Measurements from ENCODE around the gene ELL2.

ELL2 gene

GRCh38 chr5:95956021-95956899 is 5.4 kb downstream of the ELL2 start:
- DNase-seq (ENCODE audit: low read depth) = no peak

DNA sequence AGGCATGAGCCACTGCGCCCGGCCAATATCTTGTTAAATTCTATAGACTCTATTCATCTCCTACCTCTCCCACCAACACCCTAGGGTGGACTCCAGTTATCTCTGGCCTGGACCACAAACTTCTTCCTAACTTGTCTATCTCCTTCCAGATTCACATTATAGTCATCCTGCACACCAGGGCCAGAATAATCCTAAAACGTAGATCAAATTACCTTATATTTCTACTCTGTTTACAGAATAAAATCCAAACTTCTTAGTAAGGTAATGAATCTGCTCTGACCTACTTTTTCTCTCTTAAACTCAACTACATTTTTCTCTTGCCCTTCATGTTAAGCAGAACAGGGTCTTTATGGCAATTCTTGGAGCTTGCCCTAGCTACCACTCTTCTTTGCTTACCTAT is 6.9 kb downstream of the ELL2 start:
- no peak for DNase-seq (ENCODE audit: low read depth)

GRCh38 chr5:95953021-95953702 is 8.5 kb downstream of the ELL2 start:
- no peak for DNase-seq (ENCODE audit: low read depth)

DNA sequence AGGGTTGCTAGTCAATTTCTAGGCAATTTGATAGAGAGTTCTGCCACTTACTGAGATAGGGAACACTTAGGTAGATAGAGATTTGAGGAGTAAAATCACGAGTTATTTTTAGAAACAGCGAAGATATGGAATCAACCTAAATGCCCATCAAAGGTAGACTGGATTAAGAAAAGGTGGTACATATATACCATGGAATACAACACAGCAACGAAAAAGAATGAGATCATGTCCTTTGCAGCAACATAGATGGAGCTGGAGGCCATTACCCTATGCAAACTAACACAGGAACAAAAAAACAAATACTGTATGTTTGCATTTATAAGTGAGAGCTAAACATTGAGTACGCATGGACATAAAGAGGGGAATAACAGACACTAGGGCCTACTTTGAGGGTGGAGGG is 9.7 kb downstream of the ELL2 start:
- DNase-seq (ENCODE audit: low read depth) = no peak

DNA sequence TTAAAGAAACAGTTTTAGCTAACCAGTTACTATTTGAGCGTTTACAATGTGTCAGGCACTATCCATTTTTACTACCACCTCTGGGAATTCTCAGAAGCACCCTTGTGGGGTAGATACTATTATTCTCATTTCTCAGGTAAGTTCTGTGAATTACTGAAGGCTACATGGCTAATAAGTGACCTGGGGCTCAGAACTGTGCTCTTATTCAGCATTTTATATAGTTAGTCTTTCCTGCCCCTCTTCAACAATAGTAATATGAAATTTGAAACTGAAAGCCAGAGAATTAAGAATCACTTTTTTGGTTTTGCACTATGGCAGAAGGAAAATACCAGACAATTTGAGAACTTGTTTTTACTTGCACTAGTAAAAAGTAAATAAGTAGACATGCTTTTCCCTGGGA is 11.8 kb downstream of the ELL2 start:
- DNase-seq (ENCODE audit: low read depth) = no peak

DNA sequence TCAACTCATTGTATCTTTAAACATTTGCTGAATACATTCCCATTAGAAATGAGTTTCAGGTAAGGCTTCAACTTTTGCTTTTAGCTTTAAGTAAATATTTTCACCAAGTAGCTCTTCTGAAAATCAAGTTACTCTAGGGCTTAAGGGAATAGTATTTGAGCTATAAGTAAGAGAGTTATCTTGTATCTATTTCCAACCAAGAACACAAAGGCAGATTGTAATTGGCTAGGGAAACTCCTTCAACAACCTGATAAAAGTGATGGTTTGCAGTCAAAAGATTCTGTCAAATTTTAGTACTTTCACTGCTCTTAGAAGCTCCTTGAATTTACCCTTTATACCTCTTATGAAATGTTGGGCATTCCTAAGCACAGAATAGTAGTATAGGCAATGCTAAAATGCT is 13.0 kb downstream of the ELL2 start:
- DNase-seq (ENCODE audit: low read depth) = no peak

- no peak for DNase-seq (ENCODE audit: low read depth)
Measured at GRCh38 chr5:95946451-95946850, 15.2 kb downstream of the ELL2 start.

DNA sequence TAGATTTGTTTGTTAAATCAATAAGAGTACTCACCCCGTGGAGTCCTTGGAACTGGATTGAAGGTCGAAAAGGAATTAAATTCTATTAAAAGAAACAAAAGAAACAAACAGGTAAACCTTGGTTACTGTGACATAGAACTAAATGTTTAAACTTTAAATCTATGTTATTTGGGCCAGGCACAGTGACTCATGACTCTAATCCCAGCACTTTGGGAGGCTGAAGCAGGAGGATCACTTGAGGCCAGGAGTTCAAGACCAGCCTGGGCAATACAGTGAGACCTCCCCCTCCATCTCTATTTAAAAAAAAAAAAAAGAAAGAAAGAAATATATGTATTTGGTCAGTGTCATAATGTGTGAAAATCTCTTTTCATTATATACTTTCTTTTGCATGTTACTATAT is 18.7 kb downstream of the ELL2 start:
- no peak for DNase-seq (ENCODE audit: low read depth)

GRCh38 chr5:95942414-95942813 is 19.2 kb downstream of the ELL2 start:
- no peak for DNase-seq (ENCODE audit: low read depth)

- no peak for DNase-seq (ENCODE audit: low read depth)
Measured at GRCh38 chr5:95941756-95942155, 19.9 kb downstream of the ELL2 start.

DNA sequence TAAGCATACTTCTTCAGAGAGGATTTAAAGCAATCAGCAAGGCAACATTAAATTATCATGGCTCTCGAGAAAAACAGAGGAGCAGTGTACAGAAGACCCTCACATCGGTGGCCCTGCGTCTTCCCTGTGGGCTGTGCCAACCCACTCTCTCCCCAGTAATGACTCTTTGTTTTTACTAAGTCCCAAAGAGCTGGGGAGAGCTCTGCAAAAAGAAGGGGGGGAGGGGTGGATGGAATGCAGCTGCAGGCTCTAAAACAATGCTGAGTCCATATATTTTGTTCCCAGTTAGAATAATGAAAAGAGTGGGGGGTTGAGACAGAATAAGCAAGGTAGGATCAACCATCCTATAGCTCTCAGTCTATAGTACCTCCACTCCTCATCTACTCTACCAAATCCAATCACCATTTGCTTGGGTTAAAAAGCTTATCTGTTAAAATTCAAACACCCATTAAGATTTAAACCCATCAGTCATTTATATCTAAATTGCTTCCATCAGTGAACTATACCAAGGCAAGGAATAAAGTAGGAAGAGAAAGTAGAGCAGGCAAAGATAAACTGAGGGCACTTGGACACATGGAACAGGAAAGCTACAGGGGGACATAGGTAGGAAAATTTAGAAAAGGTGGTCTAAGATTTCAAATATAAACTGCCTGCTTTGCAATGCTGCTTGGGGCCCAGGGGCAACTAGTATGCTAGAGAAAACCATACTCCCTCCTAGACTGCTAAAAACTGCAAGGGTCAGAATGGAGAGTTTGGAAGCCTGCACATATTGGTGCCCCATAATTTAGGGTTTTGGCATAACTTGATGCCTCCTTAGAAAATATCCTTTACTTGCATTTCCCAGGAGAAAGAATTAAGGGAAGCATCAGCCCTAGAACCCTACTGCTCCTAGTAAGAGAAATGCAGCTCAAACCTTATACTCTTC is 20.6 kb downstream of the ELL2 start:
- no peak for DNase-seq (ENCODE audit: low read depth)

- no peak for DNase-seq (ENCODE audit: low read depth)
Measured at GRCh38 chr5:95939465-95939864, 22.2 kb downstream of the ELL2 start.

DNA sequence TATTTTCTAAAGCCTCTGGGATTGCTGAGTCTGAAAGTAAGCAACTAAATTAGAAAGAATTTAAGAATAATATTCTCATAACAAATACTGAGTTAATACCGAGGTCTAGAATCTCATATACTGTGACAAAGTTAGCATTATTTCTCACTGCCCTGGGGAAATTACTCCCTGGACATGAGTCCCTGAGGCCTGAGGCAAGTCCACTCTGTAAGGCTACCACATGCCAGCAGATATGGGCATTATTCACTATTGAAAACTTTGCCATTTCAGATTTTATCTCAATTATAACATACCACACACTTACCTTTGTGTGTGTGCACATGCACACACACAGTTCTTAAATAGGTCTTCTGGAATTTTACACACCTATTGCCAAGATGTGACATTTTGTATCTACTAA is 22.9 kb downstream of the ELL2 start:
- no peak for DNase-seq (ENCODE audit: low read depth)

DNA sequence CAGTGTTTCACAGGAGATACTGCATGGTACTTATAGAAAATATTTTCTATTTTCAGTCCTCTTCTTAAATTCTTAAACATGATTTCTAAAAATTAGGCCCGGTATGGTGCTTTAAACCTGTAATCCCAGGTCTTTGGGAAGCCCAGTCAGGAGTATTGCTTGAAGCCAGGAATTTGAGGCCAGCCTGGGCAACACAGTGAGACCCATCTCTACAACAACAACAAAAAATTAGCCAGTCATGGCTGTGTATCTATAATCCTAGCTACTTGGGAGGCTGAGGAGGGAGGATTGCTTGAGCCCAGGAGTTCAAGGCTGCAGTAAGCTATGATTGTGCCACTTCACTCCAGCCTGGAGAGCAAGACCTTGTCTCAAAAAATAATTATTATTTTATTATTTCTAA is 23.3 kb downstream of the ELL2 start:
- no peak for DNase-seq (ENCODE audit: low read depth)

DNA sequence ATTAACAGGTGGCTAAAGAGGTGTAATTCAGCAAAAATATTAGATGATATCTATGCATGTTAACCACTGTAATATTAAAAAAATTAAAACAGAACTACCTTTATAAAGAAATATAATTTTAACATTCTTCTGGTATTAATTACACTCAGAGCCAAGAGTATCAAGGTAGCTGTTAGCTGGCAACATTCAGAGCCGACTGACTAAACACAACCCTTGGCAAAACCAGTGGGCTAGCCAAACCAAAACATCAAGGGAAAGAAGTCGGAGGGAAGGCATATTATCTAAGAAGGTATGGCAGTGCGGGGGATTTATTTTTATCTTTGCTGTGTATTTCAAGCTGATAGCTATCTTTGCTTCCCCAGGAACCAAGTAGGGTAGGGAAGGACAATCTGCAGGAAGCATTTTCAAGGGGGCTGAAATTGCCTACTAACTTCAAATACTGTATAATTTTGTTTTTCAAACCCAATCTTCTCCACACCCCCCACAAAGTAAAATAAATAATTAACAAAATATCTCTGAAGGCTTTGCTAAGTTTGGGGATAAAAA is 24.0 kb downstream of the ELL2 start:
- no peak for DNase-seq (ENCODE audit: low read depth)

- DNase-seq (ENCODE audit: low read depth) = no peak
Measured at GRCh38 chr5:95936812-95937397, 24.7 kb downstream of the ELL2 start.

GRCh38 chr5:95935553-95936100 is 26.0 kb downstream of the ELL2 start:
- no peak for DNase-seq (ENCODE audit: low read depth)

DNA sequence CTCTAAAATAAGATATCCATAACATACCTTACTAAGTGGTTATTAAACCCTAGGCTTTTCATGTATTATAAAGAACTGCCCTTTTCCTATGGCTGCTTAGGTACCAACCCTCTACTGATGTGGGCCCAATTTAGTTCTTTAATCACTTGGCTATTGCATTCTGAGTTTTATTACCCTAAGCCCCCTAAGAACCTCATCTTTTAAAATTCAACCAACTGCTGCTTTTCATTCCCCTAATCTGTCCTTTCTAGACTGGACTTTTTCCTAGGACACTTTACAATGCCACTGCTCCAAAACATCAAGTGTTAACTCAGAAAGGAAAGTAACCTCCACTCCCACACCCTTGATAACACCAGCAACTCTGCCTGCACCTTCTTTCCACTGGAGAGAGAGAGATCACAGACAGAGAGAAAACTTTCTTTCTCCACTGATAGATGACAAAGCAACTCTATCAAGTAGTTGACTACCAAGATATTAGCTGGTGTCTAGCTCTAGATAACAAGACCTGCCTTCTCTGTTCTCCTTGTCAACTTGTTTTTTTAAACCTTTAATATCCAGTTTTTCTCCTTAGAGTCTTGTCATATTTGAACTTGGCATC is 27.3 kb downstream of the ELL2 start:
- no peak for DNase-seq (ENCODE audit: low read depth)

DNA sequence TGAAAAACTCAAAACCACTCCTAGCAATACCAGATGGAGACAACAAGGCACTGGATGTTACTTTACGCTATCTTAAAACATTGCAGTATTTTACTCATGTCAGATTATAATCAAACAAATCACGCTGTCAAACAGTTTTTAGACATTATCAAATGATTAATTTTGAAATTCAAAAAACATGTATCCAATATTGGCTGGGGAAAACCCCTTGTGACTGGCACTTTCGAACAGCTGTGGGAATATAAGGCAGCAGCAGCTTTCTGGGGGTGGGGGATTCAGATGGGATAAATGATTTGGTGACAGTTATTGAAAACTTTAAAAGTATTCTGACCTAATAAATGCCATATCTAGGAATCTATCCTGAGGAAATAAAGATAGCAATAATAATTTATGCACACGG is 28.7 kb downstream of the ELL2 start:
- DNase-seq (ENCODE audit: low read depth) = no peak

GRCh38 chr5:95931079-95931833 is 30.4 kb downstream of the ELL2 start:
- no peak for DNase-seq (ENCODE audit: low read depth)

All from activated T-cell treated with anti-CD3 and anti-CD28 coated beads for 24 hours (primary cell).